HFF-Myc (cell line): ENCODE measurements around the gene TXNDC5.

ENCODE experiments used
- DNase-seq: peaks from one replicate; pipeline ENCODE4 v3.0.0-alpha.2; 2011; ENCODE audit warnings: low read depth; ENCODE audit errors: extremely low read depth
- H3K4me3 ChIP-seq: replicated peaks from 2 replicates; pipeline ENCODE4 v1.5.1; 2011; ENCODE audit warnings: low read depth, mild to moderate bottlenecking, control low read depth, low read length
- TF ChIP-seq, protein P1 (sequence below): IDR thresholded peaks from 2 replicates; pipeline ENCODE4 v1.5.1; 2012; ENCODE audit warnings: mild to moderate bottlenecking, low read depth, low read length, control low read depth; ENCODE audit errors: missing control alignments

TXNDC5 gene

DNA sequence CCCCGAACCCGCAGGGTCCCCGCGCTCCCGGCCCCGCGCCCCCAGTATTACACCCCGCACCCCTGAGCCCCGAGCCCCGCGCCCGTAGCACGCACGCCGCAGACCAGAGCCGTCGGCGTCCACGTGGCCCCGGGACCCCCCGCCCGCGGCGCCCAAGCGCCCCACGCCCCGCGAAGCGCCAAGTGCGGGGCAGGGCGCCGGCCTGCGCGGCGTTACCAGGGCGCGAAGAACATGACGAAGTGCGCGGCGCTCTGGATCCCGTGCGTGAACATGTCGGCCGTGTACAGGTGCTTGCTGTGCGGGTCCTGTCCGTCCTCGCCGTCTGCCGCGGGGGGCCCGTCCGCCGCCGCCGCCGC lies 312 bp downstream of the TXNDC5 start:
- DNase-seq, result no peak
- H3K4me3 ChIP-seq, result peak overlapping the region; percentile 62
- TF ChIP-seq, protein P1, sequence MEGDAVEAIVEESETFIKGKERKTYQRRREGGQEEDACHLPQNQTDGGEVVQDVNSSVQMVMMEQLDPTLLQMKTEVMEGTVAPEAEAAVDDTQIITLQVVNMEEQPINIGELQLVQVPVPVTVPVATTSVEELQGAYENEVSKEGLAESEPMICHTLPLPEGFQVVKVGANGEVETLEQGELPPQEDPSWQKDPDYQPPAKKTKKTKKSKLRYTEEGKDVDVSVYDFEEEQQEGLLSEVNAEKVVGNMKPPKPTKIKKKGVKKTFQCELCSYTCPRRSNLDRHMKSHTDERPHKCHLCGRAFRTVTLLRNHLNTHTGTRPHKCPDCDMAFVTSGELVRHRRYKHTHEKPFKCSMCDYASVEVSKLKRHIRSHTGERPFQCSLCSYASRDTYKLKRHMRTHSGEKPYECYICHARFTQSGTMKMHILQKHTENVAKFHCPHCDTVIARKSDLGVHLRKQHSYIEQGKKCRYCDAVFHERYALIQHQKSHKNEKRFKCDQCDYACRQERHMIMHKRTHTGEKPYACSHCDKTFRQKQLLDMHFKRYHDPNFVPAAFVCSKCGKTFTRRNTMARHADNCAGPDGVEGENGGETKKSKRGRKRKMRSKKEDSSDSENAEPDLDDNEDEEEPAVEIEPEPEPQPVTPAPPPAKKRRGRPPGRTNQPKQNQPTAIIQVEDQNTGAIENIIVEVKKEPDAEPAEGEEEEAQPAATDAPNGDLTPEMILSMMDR, result no peak

DNA sequence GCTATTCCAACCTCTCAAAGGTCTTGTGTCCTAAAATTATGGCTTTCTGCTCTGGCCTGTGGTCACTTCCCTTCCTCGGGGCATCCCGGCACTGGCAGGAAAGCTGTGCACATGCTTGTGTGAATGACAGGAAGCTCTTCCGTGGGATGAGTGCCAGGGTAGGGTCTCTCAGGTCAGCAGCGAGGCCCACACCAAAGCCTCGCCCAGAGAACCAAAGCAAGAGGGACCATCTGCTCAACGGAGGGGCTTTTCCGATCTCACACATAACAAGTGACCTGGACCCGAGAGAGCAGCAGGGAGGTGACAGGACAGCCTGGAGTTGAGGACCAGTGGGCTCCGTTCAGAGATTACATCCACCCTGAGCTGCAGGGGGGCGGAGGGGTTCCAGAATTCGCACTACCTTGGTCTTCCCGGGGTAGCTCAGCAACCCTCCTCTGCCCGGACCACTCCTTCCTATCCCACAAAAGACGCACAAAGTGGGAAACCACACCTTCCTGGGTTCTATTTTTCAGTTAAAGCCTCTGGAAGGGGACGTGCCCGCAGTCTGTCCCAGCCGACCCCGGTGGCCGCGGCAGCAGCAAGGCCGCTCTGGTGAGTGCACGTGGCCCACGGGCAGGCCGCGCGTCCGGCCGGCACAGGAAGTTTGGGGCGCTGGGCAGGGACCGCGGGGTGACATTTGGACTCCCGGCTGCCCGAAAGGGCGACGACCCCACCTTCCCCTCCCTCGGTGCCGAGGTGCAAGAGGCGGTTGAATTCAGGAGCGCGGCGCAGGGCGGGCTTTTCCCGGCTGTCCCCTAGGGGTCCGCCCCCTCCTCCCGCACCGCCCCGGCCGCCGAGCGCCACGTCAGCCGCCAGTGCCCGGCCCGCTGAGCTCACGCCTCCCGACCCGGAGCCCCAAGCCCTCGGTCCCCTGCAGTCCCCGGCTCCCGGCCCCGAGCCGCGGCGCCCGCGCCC lies 988 bp downstream of the TXNDC5 start:
- TF ChIP-seq, protein P1, result no peak
- no peak for DNase-seq
- peak overlapping the region; percentile 62 for H3K4me3 ChIP-seq

DNA sequence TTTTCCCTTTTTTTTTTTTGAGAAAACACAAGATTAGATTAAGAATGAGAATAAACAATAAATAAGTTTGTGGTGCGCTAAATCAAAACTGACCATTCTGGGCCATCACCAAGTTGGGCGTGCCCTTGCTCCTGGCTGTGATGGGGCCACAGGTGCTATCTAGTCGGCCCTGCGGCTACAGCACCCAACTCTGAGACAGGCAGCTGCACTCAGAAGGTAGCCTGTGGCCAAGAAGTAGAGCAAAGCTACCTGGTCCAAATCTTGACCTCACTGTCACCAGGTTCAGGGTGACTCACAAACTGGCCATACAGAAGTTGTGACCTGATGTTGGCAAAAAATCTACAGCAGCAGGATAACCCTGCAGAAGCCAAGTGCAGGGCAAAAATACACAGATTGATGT lies 3.4 kb downstream of the TXNDC5 start:
- TF ChIP-seq, protein P1, result no peak
- no peak overlapping the region for H3K4me3 ChIP-seq
- no peak for DNase-seq

DNA sequence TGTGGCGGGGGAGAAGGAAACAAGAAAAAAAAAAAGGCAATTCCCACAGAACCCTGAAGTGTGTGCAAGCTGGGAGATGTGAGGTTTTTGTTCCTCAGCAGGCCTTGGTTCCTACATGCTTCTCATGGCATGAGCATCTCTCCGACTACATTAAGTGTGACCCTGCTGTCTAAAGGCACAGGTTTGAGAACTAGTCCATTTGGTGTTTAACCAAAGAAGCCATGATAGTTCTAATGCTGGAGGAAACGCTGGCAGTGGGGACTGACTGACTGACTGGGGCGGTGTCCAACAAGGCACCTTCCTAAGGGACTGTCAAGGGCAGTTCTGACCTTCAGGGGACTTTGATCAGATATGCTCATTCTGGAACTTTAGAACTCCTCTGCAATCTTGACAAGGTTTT lies 3.8 kb downstream of the TXNDC5 start:
- TF ChIP-seq, protein P1, result no peak
- no peak for DNase-seq
- H3K4me3 ChIP-seq, result no peak overlapping the region

DNA sequence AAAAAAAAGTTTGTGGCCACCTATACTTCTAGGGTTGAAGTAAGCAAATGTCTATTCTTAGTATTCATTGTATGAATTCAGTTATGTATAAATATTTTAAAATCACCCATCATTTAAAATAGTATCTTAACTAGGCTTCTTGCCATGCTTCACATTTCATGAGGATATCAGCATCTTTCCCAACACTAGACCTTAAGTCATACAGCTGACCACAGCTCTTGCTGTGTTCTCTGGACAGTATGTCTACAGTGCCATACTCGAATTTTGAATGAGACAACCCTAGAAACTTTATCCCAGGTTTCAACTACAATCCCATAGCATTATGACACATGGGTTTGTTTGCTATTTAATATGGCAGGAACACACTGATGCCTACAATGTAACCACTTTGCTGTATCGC lies 5.2 kb downstream of the TXNDC5 start:
- TF ChIP-seq, protein P1, result no peak
- no peak for DNase-seq
- no peak overlapping the region for H3K4me3 ChIP-seq

DNA sequence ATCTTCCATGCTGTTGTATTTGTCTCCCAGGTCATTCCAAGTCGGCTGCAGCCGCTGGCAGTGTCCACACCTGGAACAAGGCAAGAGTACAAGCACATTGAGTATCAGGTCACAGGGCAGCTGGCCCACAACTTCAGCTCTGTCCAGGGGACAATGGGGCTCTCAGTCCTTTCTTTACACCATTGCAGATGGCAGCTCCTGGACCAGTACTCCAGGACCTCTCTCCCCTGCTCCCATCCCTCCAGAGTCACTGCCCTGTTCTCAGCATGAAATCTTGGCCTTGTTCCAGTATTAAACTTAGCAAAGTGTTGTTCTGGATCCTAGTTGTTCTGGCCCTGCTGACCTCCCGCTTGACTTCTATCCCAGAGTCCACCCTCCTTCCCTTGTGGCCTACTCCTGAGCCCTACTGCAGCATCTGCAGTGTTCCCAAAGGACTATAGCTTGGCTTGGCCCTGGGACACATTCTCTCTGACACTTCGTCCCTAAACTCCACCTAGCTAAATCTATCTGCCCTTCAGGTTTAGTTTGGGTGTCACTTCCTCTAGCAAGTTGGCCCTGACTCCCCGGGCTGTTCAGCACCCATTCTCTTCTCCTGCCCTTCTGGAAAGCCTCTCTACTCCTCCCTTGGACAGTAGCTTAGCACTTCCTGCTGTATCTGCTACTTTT lies 5.8 kb downstream of the TXNDC5 start:
- TF ChIP-seq, protein P1, result no peak
- DNase-seq, result no peak
- H3K4me3 ChIP-seq, result no peak overlapping the region
